Measurements from ENCODE around the gene RCSD1.

Gene RCSD1

DNA sequence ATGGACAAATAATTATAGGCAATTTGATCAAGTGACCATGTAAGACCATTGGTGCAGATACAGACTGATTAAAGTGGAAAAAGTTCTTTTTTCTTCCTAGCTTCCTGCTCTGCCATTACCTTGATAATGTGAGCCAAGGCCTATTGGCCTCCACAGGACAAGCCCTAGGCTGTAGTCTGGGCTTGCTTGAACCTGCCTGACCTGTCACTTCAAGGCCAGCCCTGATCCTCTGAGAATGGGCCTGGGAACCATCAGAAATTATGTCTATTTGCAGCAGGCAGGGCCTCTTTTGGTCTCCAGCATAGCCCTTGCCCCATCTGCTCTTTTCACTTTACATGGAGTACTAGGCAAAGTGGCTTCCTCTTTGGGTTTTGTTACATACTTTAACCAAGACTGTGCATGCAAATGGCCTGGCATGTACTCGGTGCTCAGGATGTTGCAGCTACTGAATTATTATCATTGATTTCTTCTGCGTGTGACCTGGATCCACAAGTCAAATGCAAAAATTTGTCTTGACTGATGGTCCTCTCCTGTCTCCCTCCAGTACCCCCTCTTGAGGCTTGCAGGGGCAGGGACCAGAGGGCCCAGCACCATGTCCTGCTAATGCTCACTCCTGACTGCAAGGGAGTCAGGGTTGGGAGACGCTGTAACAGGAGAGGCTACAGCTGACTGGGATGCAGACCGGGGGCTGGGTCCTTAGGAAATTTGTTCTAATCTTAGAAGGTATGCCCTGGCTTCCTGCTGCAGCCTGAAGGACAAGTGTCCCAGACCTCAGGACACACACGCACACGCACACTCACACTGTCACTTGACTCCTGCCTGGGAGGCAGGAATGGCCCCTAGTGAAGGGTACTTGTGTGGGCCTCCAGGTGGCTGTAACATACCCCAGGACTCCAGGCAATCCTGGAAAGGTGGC lies 39.4 kb downstream of the RCSD1 start:
- no peak for DNase-seq (ENCODE audit: low read depth)

DNA sequence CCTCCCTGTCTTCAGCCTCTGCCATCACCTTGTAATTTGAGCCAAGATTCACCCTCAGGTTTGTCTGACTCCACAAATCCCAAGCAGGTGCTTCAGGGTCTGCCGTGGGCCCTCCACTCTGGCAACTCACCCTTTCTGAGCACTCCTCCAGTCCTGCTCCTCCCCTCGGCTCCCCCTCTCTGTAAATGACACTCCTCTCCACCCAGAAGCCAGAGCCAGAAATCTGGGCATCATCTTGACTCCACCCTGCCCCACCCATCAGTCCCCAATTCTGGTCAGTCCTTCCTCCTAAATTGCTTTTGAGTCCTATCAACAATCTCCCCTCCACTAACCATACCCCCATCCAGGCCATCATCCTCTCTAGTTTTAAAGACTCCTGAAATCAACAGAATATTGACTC lies 40.5 kb downstream of the RCSD1 start:
- DNase-seq (ENCODE audit: low read depth): no peak

DNA sequence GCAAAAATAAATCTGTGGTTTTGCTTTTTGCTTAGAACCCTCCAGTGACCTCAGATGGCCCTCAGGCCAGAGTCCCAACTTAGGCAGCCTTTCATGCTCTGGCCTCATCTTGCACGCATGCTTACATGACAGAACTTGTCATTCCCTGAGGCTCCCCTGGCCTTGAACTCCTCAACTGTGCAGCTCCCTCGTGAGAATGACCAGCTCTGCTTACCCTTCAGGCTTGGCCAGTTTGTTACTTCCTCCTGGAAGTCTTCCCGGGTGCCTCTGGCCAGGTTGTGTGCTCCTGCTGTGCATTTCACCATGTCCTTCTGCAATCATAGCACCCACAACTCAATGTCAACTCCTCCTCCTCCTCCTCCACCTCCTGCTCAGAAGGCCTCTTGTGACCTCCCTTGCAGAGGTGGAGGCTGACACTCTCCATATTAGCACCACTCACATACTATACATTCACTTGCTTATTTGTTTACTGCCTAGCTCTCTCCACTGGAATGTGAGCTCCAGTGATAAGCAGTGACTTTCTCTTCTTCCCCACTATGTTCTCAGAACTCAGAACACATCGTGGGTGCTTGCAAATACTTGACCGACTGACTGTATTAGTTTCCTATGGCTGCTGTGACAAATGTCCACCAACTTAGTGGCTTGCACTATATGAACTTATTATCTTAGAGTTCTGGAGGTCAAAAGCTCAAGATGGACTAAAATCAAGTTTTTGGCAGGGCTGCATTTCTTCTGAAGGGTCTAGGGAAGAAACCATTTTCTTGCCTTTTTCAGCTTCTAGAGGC lies 41.9 kb downstream of the RCSD1 start:
- no peak for DNase-seq (ENCODE audit: low read depth)

DNA sequence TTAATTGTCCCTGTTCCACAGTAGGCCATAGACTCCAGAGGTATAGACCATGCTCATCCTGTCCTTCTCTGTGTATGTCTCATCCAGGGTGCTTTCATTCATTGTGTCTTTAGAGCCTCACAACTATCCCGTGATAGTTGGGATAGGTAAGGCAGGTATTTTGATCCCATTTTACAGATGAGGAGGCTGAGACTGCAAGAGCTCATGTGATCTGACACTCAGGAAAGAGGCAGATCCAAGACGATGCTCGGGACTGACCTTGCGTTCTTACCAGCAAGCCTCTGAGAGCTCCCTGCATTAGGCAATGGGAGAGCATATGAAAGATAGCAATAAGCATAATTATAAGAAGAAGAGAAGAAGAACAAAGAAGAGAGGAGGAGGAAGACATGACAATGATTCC lies 42.8 kb downstream of the RCSD1 start:
- DNase-seq (ENCODE audit: low read depth): no peak

DNA sequence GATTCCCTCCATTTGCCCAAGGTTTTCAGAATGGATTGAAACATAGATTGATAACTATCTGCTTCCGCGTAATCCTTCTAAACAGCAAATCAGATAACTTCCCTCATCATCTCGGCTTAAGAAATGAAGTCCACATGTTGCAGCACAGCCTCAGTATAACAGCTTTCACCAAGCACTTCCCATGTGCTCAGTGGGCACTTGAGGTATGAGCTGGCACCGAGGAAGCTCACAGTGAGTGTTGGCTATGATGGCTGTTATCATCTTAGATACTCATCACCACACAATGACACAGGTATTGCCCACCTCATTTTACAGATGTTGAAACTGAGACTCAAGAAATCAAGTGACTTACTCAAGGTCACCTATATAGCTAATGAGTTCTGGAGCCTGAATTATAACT lies 43.2 kb downstream of the RCSD1 start:
- no peak for DNase-seq (ENCODE audit: low read depth)

DNA sequence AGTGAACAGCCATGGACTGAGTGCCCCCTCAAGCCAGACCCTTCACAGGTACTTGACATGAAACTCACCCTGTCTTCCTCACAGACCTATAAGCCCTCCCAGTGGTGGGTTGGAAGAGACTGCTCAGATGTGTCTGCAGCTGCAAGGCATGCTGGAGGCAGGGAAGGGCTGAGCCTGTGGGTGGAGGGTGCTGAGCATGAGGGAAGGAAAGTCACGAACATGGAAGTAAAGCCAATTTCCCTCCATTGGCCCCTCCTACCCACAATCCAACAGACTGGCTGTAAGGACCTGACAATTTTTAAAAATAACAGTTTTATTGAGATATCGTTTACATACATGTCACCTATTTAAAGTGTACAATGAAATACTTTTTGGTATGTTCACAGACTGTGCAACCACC lies 44.1 kb downstream of the RCSD1 start:
- no peak for DNase-seq (ENCODE audit: low read depth)

DNA sequence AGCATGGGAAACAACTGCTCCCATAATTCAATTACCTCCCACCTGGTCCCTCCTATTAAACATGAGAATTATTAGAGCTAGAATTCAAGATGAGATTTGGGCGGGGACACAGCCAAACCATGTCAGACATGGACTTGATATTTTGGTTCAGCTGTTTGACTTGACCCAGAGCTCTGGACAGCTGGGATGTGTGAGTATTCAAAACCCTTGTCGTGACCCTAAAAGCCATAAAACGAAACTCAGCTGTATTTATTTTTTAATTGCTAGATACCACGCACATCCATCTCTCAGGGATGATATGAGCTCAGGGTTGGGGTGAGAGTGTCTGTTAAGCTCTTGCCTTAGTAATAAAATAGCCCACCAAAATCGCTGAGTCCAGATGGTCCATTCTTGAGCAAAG lies 45.4 kb downstream of the RCSD1 start:
- no peak for DNase-seq (ENCODE audit: low read depth)

DNA sequence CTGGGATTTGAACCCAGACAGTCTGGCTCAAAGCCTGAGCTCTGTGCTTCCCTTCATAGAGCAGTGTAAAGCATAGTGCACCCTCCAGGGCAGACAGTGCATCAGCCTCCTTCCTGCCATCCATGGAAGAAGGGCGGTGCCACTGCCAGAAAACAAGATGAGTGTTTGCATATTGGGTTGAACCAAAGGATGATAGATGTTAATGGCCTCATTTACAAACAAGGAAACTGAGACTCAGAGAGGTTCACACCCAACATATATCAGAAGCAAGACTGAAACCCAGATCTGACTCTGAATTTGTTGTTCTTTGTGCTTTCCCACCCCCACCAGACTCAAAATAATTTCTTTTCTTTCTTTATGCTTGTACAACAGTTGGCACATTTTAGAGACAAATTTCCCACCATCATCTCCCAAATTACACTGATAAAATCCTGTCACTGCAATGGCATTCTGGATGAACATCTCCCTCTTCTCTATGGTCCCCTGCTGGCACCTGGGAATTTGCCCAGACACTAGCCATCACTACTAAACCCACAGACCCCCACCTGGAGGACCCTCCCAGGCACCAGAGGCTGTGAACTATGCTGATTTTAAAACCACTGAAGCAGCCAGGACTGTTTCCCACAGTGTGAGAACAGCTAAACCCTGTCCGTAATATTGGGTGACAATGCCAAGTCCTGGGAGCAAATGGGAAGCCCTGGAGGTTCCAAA lies 46.3 kb downstream of the RCSD1 start:
- no peak for DNase-seq (ENCODE audit: low read depth)

DNA sequence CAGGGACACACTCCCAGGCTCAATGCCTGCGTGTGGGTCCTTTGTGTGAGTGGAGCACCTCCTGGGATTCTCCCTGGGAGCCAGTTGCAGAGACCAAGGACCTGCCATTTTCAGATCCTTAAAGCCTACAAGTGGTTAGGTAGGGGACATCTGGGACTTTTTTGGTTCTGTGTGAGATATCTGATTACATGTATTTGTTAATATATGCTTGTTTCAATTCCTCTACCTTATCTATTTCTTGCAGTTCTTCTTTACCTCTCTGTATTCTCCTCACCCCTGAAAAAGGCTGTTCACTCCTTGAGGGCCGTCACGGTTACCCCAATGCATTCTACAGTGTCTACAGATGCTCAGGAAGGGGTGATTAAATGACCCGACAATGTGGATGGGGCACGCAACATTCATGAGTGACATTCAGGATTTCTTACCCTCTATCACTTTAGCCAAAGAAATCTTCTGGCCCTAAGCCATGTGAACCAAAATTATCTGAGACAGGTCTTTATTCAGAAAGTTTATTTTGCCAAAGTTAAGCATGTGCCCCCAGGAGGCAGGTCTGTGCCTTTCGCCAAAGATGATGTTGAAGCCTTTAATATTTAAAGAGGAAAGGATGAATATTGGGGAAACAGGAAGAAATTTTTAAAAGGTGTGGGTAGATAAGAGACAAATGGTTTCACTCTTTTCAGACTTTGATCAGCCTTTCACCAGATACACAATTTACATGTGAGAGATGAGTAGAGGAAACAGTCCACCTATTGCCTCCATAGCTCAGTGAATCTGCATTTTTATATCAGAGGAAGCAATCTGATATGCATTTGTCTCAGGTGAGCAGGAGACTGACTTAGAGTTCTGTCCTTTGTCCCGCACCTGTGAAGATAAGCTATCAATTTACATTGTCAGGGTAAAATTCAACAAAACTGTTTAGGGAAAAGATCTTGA lies 47.1 kb downstream of the RCSD1 start:
- no peak for DNase-seq (ENCODE audit: low read depth)

DNA sequence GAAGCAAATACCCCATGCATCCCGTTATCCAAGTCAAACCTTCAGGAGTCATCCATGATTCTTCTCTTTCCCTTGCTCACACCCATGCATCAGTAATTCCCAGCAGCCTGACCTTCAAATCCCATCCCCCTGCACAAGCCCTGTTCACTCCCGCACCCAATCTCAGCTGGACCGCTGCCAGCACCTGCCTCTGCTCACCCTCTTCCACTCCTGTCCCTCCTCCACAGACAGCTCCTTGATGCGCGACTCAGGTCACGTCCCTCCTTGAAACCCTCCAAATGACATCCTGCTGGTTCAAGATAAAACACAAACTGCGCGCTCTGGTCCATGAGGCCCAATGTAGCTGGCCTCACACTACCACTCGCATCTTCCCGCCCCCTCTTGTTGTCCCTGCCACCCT lies 48.4 kb downstream of the RCSD1 start:
- DNase-seq (ENCODE audit: low read depth): no peak

DNA sequence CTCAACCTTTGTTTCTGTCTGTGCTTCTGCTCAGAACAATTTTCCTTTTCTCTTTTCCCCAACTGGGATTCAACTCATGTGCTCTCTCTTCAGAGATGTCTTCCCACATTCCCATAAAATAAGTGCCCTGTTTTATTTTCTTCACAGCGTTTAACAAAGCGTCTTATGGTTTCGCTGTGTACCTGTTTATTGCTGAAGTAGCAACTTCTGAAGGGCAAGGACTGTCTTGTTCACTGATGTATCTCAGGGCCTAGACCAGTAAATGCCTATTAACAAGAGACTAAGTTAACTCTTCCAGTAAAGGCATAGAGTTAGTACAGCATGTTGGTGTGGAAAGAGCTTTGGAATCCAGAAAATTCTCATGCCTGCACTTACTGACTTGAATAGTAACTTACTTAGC lies 48.8 kb downstream of the RCSD1 start:
- DNase-seq (ENCODE audit: low read depth): no peak

DNA sequence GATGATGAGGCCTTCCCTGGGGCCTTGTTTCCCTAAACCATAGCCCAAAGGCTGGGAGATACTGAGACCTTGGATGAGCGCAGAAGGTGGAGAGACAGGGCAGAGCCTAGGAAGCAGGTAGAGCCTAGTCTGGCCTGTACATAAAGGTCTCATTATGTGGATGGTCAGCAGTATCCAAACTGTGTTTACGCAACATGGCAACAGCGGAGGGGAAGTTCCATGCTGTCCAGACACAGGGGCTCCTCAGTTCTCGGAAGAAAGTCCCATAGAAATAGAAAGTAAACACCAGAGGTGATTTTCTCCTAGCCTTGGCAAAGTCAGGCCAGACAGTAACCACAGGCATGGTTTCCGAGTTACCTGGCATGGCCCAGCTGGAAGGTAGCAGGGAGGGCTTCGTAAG lies 49.7 kb downstream of the RCSD1 start:
- DNase-seq (ENCODE audit: low read depth): no peak

DNA sequence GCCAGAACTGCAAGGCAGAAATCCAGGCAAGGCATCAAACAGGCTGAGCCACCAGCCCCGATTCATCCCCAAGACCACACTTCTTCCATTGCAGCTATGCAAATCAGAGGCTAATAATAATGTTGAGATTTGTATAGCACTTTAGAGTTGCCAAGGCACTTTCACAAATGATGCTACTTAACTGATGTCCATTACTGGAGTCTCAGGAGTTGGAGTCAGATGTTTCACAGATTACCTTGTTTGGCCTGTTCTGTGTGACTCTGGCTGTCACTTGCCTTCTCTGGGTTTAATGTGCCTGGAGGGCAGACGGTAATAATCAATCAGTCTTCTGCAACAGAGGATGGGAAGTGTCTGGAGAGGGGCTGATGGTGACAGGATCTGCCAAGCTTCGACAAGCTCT lies 51.0 kb downstream of the RCSD1 start:
- DNase-seq (ENCODE audit: low read depth): no peak

DNA sequence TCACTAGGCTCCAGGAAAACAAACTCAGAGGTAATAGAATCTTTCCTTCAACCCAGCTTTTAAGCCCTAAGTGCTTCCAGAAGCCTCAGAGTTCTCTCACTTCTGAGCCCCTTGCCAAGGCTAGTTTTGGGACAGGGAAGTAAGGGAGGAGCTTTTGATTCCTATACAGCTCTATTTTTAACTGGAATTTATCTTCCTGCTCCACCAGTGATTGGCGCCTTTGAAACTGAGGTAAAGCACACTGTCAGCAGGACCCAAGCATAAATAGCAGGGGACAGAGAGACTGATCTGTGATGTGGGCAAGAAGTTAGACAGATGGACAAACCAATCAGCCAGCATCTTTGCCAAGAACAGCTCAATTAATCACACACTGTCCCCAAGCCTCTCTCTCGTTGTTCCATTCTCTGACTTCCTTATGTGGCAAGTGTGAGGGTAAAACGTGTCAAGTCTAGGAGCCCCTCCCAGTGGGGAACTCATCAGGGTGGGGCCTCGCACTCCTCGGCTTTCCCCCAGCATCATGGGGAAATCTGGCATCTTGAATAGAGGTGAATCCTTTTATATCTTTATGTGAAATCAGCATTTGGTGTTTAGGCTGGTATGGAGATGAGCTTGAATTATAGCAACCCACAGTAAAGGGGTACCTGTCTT lies 51.5 kb downstream of the RCSD1 start:
- DNase-seq (ENCODE audit: low read depth): no peak

DNA sequence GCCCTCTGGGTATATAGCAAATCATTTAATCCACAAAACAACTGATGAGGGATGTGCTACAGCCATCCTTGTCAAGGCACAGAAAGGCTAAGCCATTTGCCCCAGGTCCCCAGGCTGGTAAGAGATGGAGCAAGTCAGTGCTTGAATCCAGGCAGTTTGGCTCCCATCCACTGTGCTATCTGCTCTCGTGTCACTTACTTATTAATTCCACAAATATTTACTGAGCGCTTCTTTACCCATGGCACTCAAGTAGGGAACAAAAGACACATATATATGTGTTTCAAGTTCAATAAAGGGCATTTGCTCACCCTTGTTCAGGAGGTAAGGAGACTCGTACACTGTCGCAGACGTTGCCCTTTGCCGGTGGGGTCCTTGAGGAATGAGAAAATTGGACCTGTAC lies 53.2 kb downstream of the RCSD1 start:
- no peak for DNase-seq (ENCODE audit: low read depth)

DNA sequence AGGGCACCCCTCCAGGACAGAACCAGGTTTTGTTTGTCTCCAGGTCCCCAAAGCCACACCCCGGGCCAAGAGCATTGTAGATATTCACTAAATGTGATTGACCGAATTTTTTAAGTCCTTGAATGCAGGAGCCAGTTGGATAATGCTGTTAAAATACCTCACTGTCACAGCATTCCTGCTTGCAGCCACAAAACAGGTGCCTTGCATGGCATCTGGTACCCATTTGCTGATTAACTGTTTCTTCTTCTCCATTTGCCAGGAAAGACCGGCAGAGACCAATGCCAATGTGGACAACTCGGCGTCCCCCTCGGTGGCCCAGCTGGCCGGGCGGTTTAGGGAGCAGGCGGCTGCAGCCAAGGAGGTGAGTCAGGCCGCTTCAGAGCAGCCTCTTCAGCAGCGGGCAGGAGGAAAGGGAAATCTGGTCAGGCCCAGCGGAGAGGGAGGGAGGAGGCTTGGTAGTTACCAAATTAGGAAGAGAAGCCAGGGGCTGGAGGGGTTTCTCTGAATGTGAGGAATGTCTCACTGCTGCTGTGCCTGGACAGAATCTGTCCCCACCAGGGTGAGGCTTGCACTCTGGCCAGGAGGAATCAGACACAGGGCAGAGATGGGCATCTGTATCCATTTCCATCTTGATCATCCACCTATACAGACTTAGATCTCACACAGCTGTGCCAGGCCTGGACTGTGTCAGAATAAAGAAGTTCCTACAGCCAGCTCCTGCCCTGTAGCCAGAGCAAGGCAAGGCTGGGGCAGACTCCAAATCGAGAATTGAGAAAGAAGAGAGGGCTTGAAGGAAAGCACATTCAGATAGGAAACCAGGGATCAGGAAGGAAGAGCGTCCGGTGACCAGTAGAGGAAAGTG lies 53.8 kb downstream of the RCSD1 start:
- DNase-seq (ENCODE audit: low read depth): no peak

DNA sequence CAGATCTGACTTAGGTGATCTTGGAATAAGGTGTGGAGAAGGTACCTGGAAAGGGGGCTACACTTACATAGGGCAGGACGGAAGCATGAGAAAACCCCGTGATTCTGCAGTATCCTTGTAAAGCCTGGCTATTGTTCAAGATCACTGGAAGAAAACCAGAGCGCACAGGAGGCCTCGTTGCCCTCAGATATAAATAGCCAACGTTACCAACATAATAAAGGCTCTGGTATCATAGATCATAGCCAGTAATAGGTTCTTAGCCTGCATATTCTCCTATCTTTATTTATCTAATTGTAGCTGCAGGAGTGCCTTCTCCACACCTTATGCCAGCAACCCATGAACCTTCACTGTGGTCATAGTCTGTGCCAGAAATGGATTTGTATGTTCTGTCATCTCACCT lies 55.8 kb downstream of the RCSD1 start:
- DNase-seq (ENCODE audit: low read depth): no peak

DNA sequence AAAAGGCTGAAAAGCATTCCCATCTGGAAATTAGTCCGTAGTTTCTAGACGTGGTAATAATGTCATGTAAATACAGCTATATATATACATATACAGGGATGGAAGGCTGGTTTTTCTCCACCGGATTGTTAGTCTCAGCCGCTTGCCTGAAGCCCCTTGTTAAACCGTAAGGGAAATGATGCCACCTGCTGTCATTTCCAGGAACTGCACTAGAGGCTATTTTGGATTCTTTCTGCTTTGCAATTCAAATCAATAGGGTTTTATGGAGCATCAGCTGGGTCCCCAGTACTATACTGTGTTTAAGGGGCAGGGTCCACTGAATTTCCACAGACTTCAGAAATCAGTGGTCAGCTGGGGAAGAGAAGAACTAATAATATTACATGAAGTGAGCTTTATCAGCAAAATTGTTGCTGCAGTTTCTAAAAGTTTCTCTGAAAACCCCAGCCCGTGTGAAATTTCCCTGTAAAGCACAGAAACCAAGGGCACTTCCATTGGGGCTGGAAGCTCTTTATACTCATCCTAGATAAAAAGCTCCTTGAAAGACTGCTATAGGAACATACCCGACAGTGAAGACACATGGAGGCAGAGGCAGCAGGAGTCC lies 58.0 kb downstream of the RCSD1 start:
- DNase-seq (ENCODE audit: low read depth): peak; percentile 19

DNA sequence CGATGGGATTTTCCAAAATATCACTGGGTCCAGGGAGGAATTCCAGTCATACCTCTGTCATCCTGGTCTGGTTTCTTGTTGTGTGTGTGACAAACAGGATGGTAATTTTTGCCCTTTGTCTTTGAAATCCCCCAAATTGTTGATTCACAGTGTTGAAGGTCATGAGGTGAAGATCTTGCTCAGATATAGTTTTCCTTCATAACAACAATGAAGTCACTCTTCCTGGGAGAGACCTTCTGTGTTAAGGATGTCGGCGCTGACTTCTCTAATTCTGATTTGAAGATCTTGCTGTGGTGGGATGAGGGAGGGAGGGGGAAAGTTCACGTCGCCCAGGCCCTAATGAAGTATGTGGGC lies 59.5 kb downstream of the RCSD1 start:
- no peak for DNase-seq (ENCODE audit: low read depth)

DNA sequence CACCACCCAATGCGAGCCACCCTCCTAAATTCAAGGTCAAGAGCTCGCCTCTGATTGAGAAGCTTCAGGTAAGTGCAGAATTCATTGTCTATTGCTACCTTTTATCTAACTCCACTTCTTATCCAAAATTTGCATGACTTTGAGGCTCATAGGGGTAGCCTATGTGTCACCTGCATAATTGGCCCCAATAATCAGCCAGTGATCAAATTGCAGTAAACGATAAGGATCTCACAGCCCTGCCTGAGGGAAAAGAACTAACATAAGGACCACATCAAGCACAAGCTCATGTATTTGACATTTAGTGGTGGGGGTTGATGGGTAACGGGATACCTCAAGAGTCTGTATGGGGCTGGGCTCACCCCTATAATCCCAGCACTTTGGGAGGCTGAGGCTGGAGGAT lies 60.0 kb downstream of the RCSD1 start:
- DNase-seq (ENCODE audit: low read depth): no peak

Measured in GM04503 (cell line).